Astrocyte of the cerebellum (primary cell): ENCODE data around the gene THSD4.
"Not testable (repeated sequence)": the region's sequence is repeated elsewhere in the genome, so short reads cannot be mapped to it uniquely, and the experiment has no call there.

Source experiments
- DNase-seq: peaks from one replicate; pipeline ENCODE4 v3.0.0-alpha.2; 2011; ENCODE audit warnings: low read depth
- H3K4me3 ChIP-seq: 2 replicates; pipeline ENCODE4 v1.5.1; 2011; ENCODE audit warnings: mild to moderate bottlenecking, low read depth, low read length, moderate library complexity
- CTCF ChIP-seq: IDR thresholded peaks from 2 replicates; pipeline ENCODE4 v1.5.1; 2012; ENCODE audit warnings: low read length, low read depth, moderate library complexity, mild to moderate bottlenecking; ENCODE audit errors: missing control alignments
- in situ Hi-C: cut with HindIII; loops from 2 replicates; pipeline ENCODE4 v1.10.0; 2017; ENCODE audit warnings: low sequenced_read_pairs

THSD4 gene

GRCh38 chr15:71396536-71397125 is 281.4 kb downstream of the THSD4 start:
- TF ChIP-seq CTCF = no peak
- in situ Hi-C loops = loop anchor here (5.0 kb wide), 1 partner anchor 36 kb away; no protein-coding TSS in a partner anchor
- DNase-seq = no peak
- H3K4me3 ChIP-seq = no peak overlapping the region

- no peak overlapping the region for H3K4me3 ChIP-seq
- in situ Hi-C loops = loop anchor here (5.0 kb wide), 1 partner anchor 35 kb away; no protein-coding TSS in a partner anchor
- DNase-seq = no peak
- no peak for TF ChIP-seq CTCF
These were observed 282.1 kb downstream of the THSD4 start for GRCh38 chr15:71397377-71397776.

- DNase-seq = no peak
- no peak overlapping the region for H3K4me3 ChIP-seq
- no peak for TF ChIP-seq CTCF
- in situ Hi-C loops = no loop called here
These were observed 285.0 kb downstream of the THSD4 start for GRCh38 chr15:71400294-71400693.

- DNase-seq, in situ Hi-C loops, H3K4me3 ChIP-seq: not testable (repeated sequence)
These were observed 286.5 kb downstream of the THSD4 start for GRCh38 chr15:71401728-71402127.

- TF ChIP-seq CTCF = no peak
- DNase-seq = no peak
- in situ Hi-C loops = no loop called here
- H3K4me3 ChIP-seq = no peak overlapping the region
These were observed 294.3 kb downstream of the THSD4 start for GRCh38 chr15:71409541-71409940.

GRCh38 chr15:71410347-71410746 is 295.1 kb downstream of the THSD4 start:
- in situ Hi-C loops = no loop called here
- no peak for DNase-seq
- no peak for TF ChIP-seq CTCF
- H3K4me3 ChIP-seq = no peak overlapping the region

- DNase-seq = peak; percentile 6
- peak; percentile 9 for TF ChIP-seq CTCF
- no peak overlapping the region for H3K4me3 ChIP-seq
- in situ Hi-C loops = no loop called here
These were observed 296.5 kb downstream of the THSD4 start for GRCh38 chr15:71411538-71412482.
